HG02840 (cell line): ENCODE data around the gene GNB1L.

Experiments used
- ATAC-seq: cut with Tn5 transposase; IDR thresholded peaks from one replicate; pipeline ENCODE4 v1.9.1; 2021; ENCODE audit warnings: mild to moderate bottlenecking, moderate library complexity, moderate number of reproducible peaks; ENCODE audit not compliant: unreplicated experiment, low FRiP score

The GNB1L gene

GRCh38 chr22:19826619-19826950 lies 28.1 kb downstream of the GNB1L start:
- no peak for ATAC-seq

- ATAC-seq = no peak
These were observed 28.6 kb downstream of the GNB1L start for GRCh38 chr22:19825904-19826618.

- no peak for ATAC-seq
These were observed 29.7 kb downstream of the GNB1L start for GRCh38 chr22:19824926-19825339.

DNA sequence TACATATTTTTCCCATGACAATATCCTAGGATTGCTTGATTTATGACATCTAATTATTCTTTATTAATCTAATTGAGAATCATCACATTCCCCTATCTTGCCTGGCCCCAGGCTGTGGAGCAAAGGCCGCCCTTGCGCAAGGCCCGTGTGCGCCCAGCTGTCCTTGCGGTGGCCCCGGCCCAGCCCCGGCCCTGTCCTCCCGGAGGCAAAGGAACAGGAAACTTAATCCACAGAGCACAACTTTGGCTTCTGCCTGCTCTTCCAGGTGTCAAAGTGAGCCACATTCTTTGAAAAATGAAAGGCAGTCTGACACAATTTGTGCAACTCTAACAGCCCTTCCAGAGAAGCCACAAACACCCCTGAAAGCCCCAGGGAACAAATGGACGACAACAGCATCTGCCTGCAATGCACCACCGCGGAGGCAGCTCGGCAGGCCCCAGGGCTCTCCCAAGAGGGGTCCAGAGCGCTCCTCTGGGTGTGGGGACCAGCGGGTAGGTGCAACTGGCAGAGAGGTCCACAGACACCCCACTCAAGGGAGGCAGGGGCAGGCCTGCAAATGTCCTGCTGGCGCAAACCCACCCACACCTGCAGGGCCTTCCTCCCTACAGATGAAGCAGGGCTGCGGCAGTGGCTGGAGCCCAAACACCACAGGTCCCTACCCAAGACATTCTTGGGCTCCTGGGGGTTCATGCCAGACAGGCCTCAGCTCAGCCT lies 30.3 kb downstream of the GNB1L start:
- no peak for ATAC-seq

DNA sequence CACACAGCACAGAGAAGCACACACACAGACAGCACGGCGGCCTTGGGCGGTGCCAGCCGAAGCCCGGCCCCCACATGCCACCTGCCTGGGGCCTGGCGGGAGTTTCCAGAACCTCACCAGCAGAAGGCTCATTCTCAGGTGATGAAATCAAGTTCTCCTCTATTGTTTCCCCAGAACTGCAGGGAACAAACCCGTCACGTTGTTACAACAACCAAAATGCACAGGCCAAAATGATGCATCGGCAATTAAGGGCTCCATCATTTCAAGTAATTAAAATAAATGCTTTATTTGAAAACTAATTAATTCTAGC lies 30.8 kb downstream of the GNB1L start:
- ATAC-seq = no peak

DNA sequence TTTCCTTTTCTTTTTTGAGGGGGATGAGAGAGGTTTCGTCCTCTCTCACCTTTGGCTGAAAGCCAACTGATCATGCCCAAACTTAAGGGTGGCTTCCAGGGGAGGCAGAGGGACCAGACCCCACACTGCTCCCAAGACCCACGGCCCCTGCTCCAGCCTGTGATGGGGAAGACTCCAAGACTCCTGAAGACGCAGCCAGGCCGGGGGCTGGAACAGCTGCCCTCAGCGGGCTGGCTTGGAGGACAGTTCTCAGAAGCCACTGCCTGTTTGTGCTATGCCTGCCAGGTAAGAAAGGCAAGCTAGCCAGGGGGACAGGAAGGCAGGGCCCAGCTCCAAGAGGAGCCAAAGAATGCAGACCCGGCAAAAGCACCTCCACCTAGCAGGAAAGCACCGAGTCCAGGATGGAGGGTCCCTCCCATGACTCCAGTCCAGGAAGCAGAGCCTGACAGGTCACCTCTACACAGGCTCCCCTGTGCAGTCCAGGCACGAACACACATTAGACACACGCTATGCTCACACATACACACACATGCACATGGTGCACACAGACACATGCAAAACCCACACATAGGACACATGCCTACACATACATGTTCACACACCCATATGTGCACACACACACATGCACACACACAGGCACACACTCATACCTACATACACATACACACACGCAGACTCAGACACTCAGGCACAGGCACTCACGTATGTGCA lies 31.3 kb downstream of the GNB1L start:
- no peak for ATAC-seq

- ATAC-seq = no peak
These were observed 32.2 kb downstream of the GNB1L start for GRCh38 chr22:19822301-19823117.

- no peak for ATAC-seq
These were observed 33.0 kb downstream of the GNB1L start for GRCh38 chr22:19821523-19822300.

DNA sequence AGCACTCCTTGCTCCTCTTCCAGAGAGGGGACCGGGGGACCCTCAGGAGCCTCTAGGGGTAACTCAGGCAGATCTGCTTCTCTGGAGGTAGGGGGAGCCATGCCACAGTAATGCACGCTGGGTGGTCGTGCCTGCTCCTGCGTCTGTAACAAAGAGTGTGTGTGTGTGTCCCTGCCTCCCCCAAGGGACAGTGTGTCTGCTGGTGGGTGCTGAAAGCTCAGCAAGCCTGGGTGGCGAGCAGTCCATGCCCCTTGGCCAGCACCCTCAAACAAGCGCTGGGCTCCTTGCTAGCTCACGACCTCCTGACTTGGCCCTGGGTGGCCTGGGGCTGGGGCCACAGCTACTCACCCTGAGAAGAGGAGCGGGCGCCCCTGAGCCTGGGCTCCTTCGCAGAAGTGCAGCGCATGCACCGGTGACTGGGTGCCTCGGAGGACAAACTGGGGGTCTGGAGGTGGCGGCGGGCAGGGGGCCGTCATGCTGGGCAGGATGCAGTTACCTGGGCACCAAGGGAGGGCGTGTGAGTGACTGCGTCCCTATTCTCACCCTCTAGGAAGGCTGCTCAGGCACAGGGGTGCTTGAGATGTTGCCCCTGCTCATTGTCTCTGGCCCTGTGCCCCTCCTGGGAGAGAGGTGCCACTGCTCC lies 33.7 kb downstream of the GNB1L start:
- no peak for ATAC-seq

DNA sequence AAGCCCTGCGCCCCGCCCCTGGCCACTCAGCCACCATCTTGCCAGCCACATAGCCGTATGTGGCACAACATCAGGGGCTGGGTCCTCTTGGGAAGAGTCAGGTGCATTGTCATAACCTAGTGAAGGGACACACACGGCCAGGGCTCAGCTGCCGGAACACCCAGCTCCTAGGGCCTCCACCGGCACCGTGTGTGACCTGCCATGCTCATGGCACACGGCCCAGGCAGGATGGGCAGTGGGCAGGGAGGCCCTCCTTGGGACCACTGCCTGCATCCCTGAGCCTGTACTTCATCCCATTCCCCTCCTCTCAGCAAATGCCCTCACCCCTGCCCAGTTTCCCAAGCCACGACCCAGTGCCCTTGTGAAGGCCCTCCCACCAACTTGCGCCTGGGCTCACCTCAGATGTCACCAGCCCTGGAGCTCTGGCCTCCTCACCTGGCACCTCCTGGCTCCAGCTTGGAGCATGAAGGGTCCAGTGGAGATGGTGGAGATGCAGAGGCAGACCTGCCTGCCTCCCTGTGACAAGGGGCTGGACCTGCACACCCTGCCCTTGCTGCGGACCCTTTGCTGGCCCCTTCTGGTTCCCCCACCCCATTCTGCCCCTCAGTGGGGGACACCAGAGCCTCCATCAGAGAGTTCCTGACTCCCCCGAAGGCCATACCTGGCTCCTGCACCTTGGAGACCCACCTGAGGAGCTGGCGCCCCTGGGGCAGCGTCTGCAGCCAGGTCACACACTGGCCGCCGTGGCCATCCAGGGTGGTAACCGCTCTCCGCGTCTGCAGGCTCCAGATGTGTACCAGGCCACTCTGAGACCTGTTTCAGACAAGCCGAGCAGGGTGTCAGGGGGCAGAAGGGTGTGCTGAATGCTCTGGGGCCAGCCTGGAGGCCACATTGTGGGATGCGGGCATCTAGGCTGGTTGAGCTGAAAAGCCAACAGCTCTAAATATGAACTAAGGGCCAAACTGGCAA lies 34.5 kb downstream of the GNB1L start:
- ATAC-seq = no peak

- no peak for ATAC-seq
These were observed 35.3 kb downstream of the GNB1L start for GRCh38 chr22:19819208-19819910.

- no peak for ATAC-seq
These were observed 36.1 kb downstream of the GNB1L start for GRCh38 chr22:19818324-19819207.

DNA sequence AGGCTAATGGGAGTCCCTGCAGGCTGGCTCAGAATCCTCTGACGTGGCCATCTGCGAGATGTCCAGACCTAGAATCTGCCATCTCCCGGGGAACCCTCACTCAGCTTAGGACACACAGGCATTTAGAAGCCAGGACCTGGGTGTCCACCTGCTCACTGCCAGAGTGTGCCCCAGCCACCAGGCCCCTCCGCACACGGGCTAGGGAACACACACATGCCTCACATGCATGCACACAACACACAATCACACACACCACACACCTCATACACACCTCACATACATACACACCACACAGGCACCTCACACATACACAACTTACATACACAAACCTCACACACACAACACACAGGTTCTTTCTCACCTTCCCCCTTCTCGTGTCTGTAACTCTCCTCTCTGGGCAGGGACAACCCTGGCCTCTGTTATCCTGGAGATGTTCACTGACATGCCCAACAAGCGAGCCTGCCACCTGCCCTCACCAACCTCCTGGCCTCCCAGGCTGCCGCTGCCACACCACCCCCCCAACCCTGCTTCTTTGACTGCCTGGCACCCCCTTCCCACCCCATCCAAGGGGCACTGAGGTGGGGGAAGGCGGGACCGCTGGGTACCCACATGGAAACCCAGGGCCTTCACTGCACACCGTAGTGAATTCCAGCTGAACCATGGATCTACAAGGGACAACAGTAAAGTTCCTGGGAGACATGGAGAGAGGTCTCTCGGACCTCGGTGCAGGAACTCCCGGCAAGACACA lies 38.1 kb downstream of the GNB1L start:
- no peak for ATAC-seq

GRCh38 chr22:19815823-19816290 lies 38.8 kb downstream of the GNB1L start:
- no peak for ATAC-seq

DNA sequence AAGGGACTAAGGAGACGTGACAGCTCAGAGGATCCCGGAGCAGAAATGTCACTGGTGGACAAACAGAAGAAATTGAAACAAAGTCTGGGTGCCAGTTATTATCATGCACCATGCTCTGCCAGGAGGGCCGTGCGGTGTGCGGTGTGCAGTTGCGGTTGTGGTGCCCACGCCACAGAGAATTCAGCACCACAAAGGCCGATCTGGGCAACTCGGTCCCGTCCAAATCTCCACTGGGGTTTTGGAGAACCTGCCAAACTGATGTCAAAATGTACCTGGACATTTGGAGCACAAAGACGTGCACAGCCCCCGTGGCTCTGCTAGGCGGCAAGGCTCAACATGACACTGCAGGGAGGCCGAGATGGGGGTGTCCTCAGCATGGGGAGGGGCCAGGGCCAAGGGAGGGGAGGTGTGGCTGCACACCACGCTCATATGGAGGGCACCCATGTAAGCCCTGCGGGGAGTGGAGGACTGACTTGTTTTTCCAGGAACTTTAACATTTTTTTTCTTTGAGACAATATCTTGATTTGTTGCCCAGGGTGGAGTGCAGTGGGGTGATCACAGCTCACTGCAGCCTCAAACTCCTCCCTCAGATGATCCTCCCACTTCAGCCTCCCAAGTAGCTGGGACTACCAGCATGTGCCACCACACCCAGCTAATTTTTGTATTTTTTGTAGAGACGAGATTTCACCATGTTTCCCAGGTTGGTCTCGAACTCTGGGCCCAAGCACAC lies 39.4 kb downstream of the GNB1L start:
- ATAC-seq = no peak

DNA sequence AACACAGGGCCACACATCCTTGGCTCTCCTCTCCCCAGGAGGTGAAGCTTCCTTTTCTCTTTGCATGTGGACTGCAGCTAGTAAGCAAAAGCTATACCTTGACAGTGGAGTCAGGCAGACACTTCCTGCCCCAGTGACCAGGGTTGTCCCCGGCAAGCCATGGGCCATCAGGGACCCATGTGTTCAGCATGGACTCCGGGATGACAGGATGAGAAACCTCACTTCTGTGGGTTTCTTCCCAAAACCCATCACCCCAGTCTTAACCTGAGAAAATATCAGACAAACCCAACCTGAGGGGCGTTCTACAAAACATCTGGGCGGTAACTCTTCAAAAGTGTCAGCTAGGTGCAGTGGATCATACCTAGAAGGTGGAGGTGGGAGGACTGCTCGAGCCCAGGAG lies 40.2 kb downstream of the GNB1L start:
- ATAC-seq = no peak
